ENCODE results near the gene BIVM. TPM values are rescaled to one million over a fixed set of nuclear protein-coding genes. Genes with fewer than 3 reads are reported as not detected.

The BIVM gene
- total and polyA plus RNA-seq, 2 experiments from 2014 or later, result 3.2 to 4.2 TPM

GRCh38 chr13:102761071-102761470, 37.8 kb upstream of the BIVM start:
- Mint-ChIP-seq H3K27ac (no peak overlapping the region), H3K4me1 (peaks cover 4% of the 10 kb centered on the region; the same call in 2 of the 3 replicates), H3K27me3 (ENCODE audit: insufficient read depth, low read depth, poor library complexity) (peaks cover 2% of the 10 kb centered on the region), H3K36me3 (ENCODE audit: low read depth) (no peaks in the 10 kb centered on the region), H3K9me3 (no peaks in the 10 kb centered on the region), H3K4me3 (no peak overlapping the region)
- no peak overlapping the region for H3K27ac ChIP-seq (ENCODE audit: low read depth)
- no peaks in the 10 kb centered on the region for H3K36me3 ChIP-seq (ENCODE audit: insufficient read depth)
- no peak overlapping the region for H2AFZ ChIP-seq
- no peaks in the 10 kb centered on the region for H4K20me1 ChIP-seq (replicated peaks; ENCODE audit: insufficient read depth)
- TF ChIP-seq ZNF331 (CRISPR knock-in tag; IDR thresholded peaks at IDR 0.05; ENCODE audit: low read depth), result no peak
- no peak for TF ChIP-seq NANOG (IDR thresholded peaks at IDR 0.05; ENCODE audit: borderline replicate concordance)
- TF ChIP-seq POLR2AphosphoS5 (IDR thresholded peaks at IDR 0.05; ENCODE audit: low read depth), result no peak
- no peak for TF ChIP-seq CTCF (conservative IDR thresholded peaks at IDR 0.05; ENCODE audit: low read depth in 2 of 2)
- no peak for TF ChIP-seq CREB1 (CRISPR knock-in tag; IDR thresholded peaks at IDR 0.05; ENCODE audit: low read depth)
- TF ChIP-seq STAT1 (IDR thresholded peaks at IDR 0.05; ENCODE audit: unreplicated experiment), result no peak
- no peak for TF ChIP-seq ZNF462 (CRISPR knock-in tag; IDR thresholded peaks at IDR 0.05)
- TF ChIP-seq EZH2phosphoT487 (IDR thresholded peaks at IDR 0.05; ENCODE audit: unreplicated experiment), result no peak
- TF ChIP-seq EZH2 (IDR thresholded peaks at IDR 0.05; ENCODE audit: low read depth, unreplicated experiment), result no peak
- TF ChIP-seq ZNF114 (CRISPR knock-in tag; IDR thresholded peaks at IDR 0.05), result no peak
- no peak for TF ChIP-seq REST (IDR thresholded peaks at IDR 0.05; ENCODE audit: unreplicated experiment)
- TF ChIP-seq ETS1 (IDR thresholded peaks at IDR 0.05), result no peak
- no peak for TF ChIP-seq JUNB (IDR thresholded peaks at IDR 0.05; ENCODE audit: unreplicated experiment)
- DNase-seq (ENCODE audit: low spot score) (no peak), ATAC-seq (peak; percentile 29; the same call in 1 of the 3 replicates)
- no peaks in the 10 kb centered on the region for H3K27me3 ChIP-seq (ENCODE audit: insufficient read depth)
- H3K4me1 ChIP-seq (ENCODE audit: insufficient read depth), result no peaks in the 10 kb centered on the region
- H3K4me3 ChIP-seq, result no peak overlapping the region
- H3K4me2 ChIP-seq, result no peak overlapping the region
- H3F3A ChIP-seq (replicated peaks; ENCODE audit: low read depth), result no peaks in the 10 kb centered on the region
- no peaks in the 10 kb centered on the region for H3K79me2 ChIP-seq (replicated peaks; ENCODE audit: insufficient read depth)
- no peaks in the 10 kb centered on the region for H3K9me2 ChIP-seq (ENCODE audit: insufficient read depth)
